Astrocyte (in vitro differentiated cells and primary cell): ENCODE data around the gene SERPINA9.

Experiments used
- CTCF ChIP-seq: IDR thresholded peaks from 2 replicates; pipeline ENCODE4 v1.5.1; 2011; ENCODE audit warnings: low read depth, mild to moderate bottlenecking, inconsistent platforms, low read length, moderate library complexity; ENCODE audit not compliant: insufficient read depth
- EZH2 ChIP-seq: IDR thresholded peaks from 2 replicates; pipeline ENCODE4 v1.6.1; 2012; ENCODE audit warnings: mild to moderate bottlenecking, low read length, inconsistent platforms; ENCODE audit not compliant: insufficient read depth

- TF ChIP-seq CTCF (no peak), EZH2 (no peak)
These were observed 20.1 kb downstream of the SERPINA9 start for GRCh38 chr14:94455928-94456327.
